GM12891 (cell line): Measurements from ENCODE around the gene C11orf54.
A peak's percentile ranks its signal among the peaks of the same experiment; 100 is the strongest.

Experiments used
- POLR2A ChIP-seq: IDR thresholded peaks from 2 replicates; pipeline ENCODE4 v1.6.1; 2011; ENCODE audit warnings: low read depth, low read length, control low read depth
- POLR2AphosphoS5 ChIP-seq: IDR thresholded peaks from 2 replicates; pipeline ENCODE4 v1.6.1; 2011; ENCODE audit warnings: low read depth, low read length, control low read depth

DNA sequence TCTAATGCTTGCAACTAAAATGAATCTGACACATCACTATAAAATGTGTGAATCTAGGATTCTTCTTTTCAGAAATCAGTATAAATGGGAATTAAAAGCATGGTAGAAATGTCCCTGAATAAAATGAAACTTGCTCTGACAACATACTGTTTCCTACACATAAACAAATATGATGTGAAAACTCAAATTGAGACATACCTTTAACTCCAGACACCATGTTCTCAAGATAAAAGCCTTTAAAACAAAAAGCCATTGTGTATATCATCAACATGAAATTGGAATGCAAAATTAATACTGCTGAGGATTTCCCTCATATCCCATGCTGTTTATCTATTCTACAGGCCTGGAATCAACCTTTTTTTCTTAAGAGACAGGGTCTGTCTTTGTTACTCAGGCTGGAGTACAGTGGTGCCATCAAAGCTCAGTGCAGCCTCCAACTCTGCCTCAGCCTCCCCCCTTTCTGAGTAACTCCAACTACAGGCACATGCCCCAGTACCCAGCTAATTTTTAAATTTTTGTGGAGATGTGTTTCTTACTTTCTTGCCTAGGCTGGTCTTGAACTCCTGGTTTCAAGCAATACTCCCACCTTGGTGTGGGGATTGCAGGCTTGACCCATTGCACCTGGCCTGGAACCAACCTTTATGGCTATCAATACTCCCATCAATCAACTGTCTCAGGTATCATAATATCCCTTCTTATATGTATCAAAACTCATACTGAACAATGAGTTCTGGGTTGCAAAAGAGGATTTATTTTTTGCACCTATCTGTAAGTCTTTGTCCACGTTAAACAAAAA is 6.8 kb upstream of the C11orf54 start:
- TF ChIP-seq POLR2A (peak; percentile 50; the same call in 1 of the 2 replicates), POLR2AphosphoS5 (peak; percentile 54; the same call in 1 of the 2 replicates)
